Stimulated activated CD8-positive, alpha-beta memory T cell treated with anti-CD3 and anti-CD28 coated beads, Interleukin-15, amount 100 ng/mL, for 48 hours (primary cell): ENCODE results near the gene NOVA1.

Experiments
- DNase-seq, 2 donors: peaks; one replicate each; pipeline ENCODE4 v3.0.0-alpha.2; 2020; ENCODE audit warnings: low read depth in 2 of 2

The NOVA1 gene

GRCh38 chr14:26444822-26445221 lies 153.0 kb downstream of the NOVA1 start:
- DNase-seq: no peak

- DNase-seq: no peak
Observed at GRCh38 chr14:26443654-26444053, 154.2 kb downstream of the NOVA1 start.

- DNase-seq: no peak
Observed at GRCh38 chr14:26429205-26429604, 168.6 kb downstream of the NOVA1 start.

- no peak for DNase-seq
Observed at GRCh38 chr14:26427097-26427496, 170.7 kb downstream of the NOVA1 start.

- no peak for DNase-seq
Observed at GRCh38 chr14:26424537-26424936, 173.3 kb downstream of the NOVA1 start.

- no peak for DNase-seq
Observed at GRCh38 chr14:26415618-26416123, 182.2 kb downstream of the NOVA1 start.

GRCh38 chr14:26414926-26415325 lies 182.9 kb downstream of the NOVA1 start:
- no peak for DNase-seq

- no peak for DNase-seq
Observed at GRCh38 chr14:26414103-26414502, 183.7 kb downstream of the NOVA1 start.

GRCh38 chr14:26412421-26412820 lies 185.4 kb downstream of the NOVA1 start:
- DNase-seq: no peak

GRCh38 chr14:26410189-26410685 lies 187.6 kb downstream of the NOVA1 start:
- no peak for DNase-seq

GRCh38 chr14:26404927-26405326 lies 192.9 kb downstream of the NOVA1 start:
- DNase-seq: no peak

- no peak for DNase-seq
Observed at GRCh38 chr14:26403760-26404159, 194.1 kb downstream of the NOVA1 start.

- DNase-seq: no peak
Observed at GRCh38 chr14:26402126-26402525, 195.7 kb downstream of the NOVA1 start.

GRCh38 chr14:26401179-26401968 lies 196.5 kb downstream of the NOVA1 start:
- no peak for DNase-seq

- no peak for DNase-seq
Observed at GRCh38 chr14:26400373-26400772, 197.5 kb downstream of the NOVA1 start.

GRCh38 chr14:26398616-26399015 lies 199.2 kb downstream of the NOVA1 start:
- DNase-seq: no peak
